Daoy (cell line): Measurements from ENCODE around the gene PACRG. TPM values are rescaled to one million over a fixed set of nuclear protein-coding genes. Genes with fewer than 3 reads are reported as not detected.
"Not testable (repeated sequence)": the region's sequence is repeated elsewhere in the genome, so short reads cannot be mapped to it uniquely, and the experiment has no call there.

ENCODE experiments used
- DNase-seq: peaks from one replicate; pipeline ENCODE4 v3.0.0-alpha.2; 2015; ENCODE audit warnings: low read depth
- total RNA-seq: library from RNA; depleted of rRNA; stranded (reverse); fragments of >200 nt; shearing (Covaris generic); gene quantifications from 2 replicates; pipeline ENCODE4 v1.2.3, GENCODE V29; 2014

Gene PACRG
- total RNA-seq, 1 experiment from 2014 or later = not detected

- no peak for DNase-seq
Measured at GRCh38 chr6:163313566-163313965, 585.8 kb downstream of the PACRG start.

GRCh38 chr6:163313981-163314380, 586.2 kb downstream of the PACRG start:
- no peak for DNase-seq

- no peak for DNase-seq
Measured at GRCh38 chr6:163314791-163315470, 587.2 kb downstream of the PACRG start.

GRCh38 chr6:163316866-163317495, 589.2 kb downstream of the PACRG start:
- not testable (repeated sequence) for DNase-seq

- no peak for DNase-seq
Measured at GRCh38 chr6:163318071-163318786, 590.5 kb downstream of the PACRG start.

GRCh38 chr6:163319609-163320366, 592.0 kb downstream of the PACRG start:
- DNase-seq = peak; percentile 51

GRCh38 chr6:163320402-163320801, 592.6 kb downstream of the PACRG start:
- DNase-seq = no peak

- no peak for DNase-seq
Measured at GRCh38 chr6:163320804-163321203, 593.0 kb downstream of the PACRG start.

GRCh38 chr6:163321717-163322116, 593.9 kb downstream of the PACRG start:
- no peak for DNase-seq

GRCh38 chr6:163323274-163323673, 595.5 kb downstream of the PACRG start:
- no peak for DNase-seq

GRCh38 chr6:163323705-163324104, 595.9 kb downstream of the PACRG start:
- DNase-seq = no peak

GRCh38 chr6:163324326-163324687, 596.5 kb downstream of the PACRG start:
- DNase-seq = no peak

GRCh38 chr6:163324688-163325389, 597.1 kb downstream of the PACRG start:
- DNase-seq = peak; percentile 69

GRCh38 chr6:163325390-163325784, 597.6 kb downstream of the PACRG start:
- no peak for DNase-seq

- DNase-seq = no peak
Measured at GRCh38 chr6:163327165-163327880, 599.5 kb downstream of the PACRG start.

GRCh38 chr6:163327921-163328320, 600.1 kb downstream of the PACRG start:
- DNase-seq = no peak

- DNase-seq = no peak
Measured at GRCh38 chr6:163328411-163328810, 600.6 kb downstream of the PACRG start.

GRCh38 chr6:163329991-163330390, 602.2 kb downstream of the PACRG start:
- DNase-seq = peak; percentile 69

GRCh38 chr6:163331245-163331644, 603.5 kb downstream of the PACRG start:
- no peak for DNase-seq

GRCh38 chr6:163332575-163332974, 604.8 kb downstream of the PACRG start:
- DNase-seq = peak; percentile 66

GRCh38 chr6:163333038-163333437, 605.3 kb downstream of the PACRG start:
- DNase-seq = no peak
